ENCODE measurements around the gene FAM180B.

GRCh38 chr11:47536915-47537314 is 49.6 kb upstream of the FAM180B start:
- no peak for TF ChIP-seq POLR2A (IDR thresholded peaks at IDR 0.05)
- no peak for TF ChIP-seq CTCF (IDR thresholded peaks at IDR 0.05 in 4 of 5, conservative IDR thresholded peaks at IDR 0.05 in 1 of 5)
